ENCODE data around the gene ANKRD13B.

ANKRD13B gene

GRCh38 chr17:29607557-29608195, 14.7 kb downstream of the ANKRD13B start:
- no peak overlapping the region for H3K4me3 ChIP-seq (ENCODE audit: extremely low read depth, insufficient read depth, low read length, poor library complexity, severe bottlenecking)
- 85 to 87% methylated on average over 23 to 26 of the region's 29 CpGs for WGBS, 2 experiments (ENCODE audit: insufficient coverage in 2 of 2)
- no peaks in the 10 kb centered on the region for H3K36me3 ChIP-seq (ENCODE audit: control insufficient read depth, insufficient read depth, low read length)
- no peaks in the 10 kb centered on the region for H3K4me1 ChIP-seq (ENCODE audit: control insufficient read depth, insufficient read depth, low read length, poor library complexity, severe bottlenecking)
- no peak overlapping the region for H3K27ac ChIP-seq (ENCODE audit: low read depth, low read length, severe bottlenecking)
- peaks cover 1% of the 10 kb centered on the region for H3K9me3 ChIP-seq (ENCODE audit: control insufficient read depth, low read length)

GRCh38 chr17:29608986-29609385, 16.1 kb downstream of the ANKRD13B start:
- H3K4me1 ChIP-seq (ENCODE audit: control insufficient read depth, insufficient read depth, low read length, poor library complexity, severe bottlenecking): peaks cover 4% of the 10 kb centered on the region
- peaks cover 5% of the 10 kb centered on the region for H3K9me3 ChIP-seq (ENCODE audit: control insufficient read depth, low read length)
- no peak overlapping the region for H3K4me3 ChIP-seq (ENCODE audit: extremely low read depth, insufficient read depth, low read length, poor library complexity, severe bottlenecking)
- 92 to 93% methylated on average over 15 of the region's 15 CpGs for WGBS, 2 experiments (ENCODE audit: insufficient coverage in 2 of 2)
- peaks cover 4% of the 10 kb centered on the region for H3K36me3 ChIP-seq (ENCODE audit: control insufficient read depth, insufficient read depth, low read length)
- H3K27ac ChIP-seq (ENCODE audit: low read depth, low read length, severe bottlenecking): no peak overlapping the region

GRCh38 chr17:29610395-29610794, 17.5 kb downstream of the ANKRD13B start:
- H3K27ac ChIP-seq (ENCODE audit: low read depth, low read length, severe bottlenecking): no peak overlapping the region
- 93 to 100% methylated on average over 2 to 3 of the region's 3 CpGs for WGBS, 2 experiments (ENCODE audit: insufficient coverage in 2 of 2)
- peaks cover 14% of the 10 kb centered on the region for H3K4me1 ChIP-seq (ENCODE audit: control insufficient read depth, insufficient read depth, low read length, poor library complexity, severe bottlenecking)
- peaks cover 5% of the 10 kb centered on the region for H3K9me3 ChIP-seq (ENCODE audit: control insufficient read depth, low read length)
- H3K4me3 ChIP-seq (ENCODE audit: extremely low read depth, insufficient read depth, low read length, poor library complexity, severe bottlenecking): no peak overlapping the region
- H3K36me3 ChIP-seq (ENCODE audit: control insufficient read depth, insufficient read depth, low read length): peaks cover 4% of the 10 kb centered on the region

GRCh38 chr17:29611351-29612093, 18.6 kb downstream of the ANKRD13B start:
- WGBS, 2 experiments (ENCODE audit: insufficient coverage in 2 of 2): 94 to 98% methylated on average over 6 to 9 of the region's 11 CpGs
- H3K4me3 ChIP-seq (ENCODE audit: extremely low read depth, insufficient read depth, low read length, poor library complexity, severe bottlenecking): no peak overlapping the region
- H3K4me1 ChIP-seq (ENCODE audit: control insufficient read depth, insufficient read depth, low read length, poor library complexity, severe bottlenecking): peaks cover 21% of the 10 kb centered on the region
- H3K36me3 ChIP-seq (ENCODE audit: control insufficient read depth, insufficient read depth, low read length): peaks cover 4% of the 10 kb centered on the region
- no peak overlapping the region for H3K27ac ChIP-seq (ENCODE audit: low read depth, low read length, severe bottlenecking)
- H3K9me3 ChIP-seq (ENCODE audit: control insufficient read depth, low read length): peaks cover 5% of the 10 kb centered on the region

GRCh38 chr17:29612094-29612403, 19.1 kb downstream of the ANKRD13B start:
- H3K4me1 ChIP-seq (ENCODE audit: control insufficient read depth, insufficient read depth, low read length, poor library complexity, severe bottlenecking): peaks cover 21% of the 10 kb centered on the region
- WGBS, 2 experiments (ENCODE audit: insufficient coverage in 2 of 2): 94 to 100% methylated on average over 5 to 7 of the region's 12 CpGs
- peaks cover 5% of the 10 kb centered on the region for H3K9me3 ChIP-seq (ENCODE audit: control insufficient read depth, low read length)
- no peak overlapping the region for H3K4me3 ChIP-seq (ENCODE audit: extremely low read depth, insufficient read depth, low read length, poor library complexity, severe bottlenecking)
- peaks cover 4% of the 10 kb centered on the region for H3K36me3 ChIP-seq (ENCODE audit: control insufficient read depth, insufficient read depth, low read length)
- no peak overlapping the region for H3K27ac ChIP-seq (ENCODE audit: low read depth, low read length, severe bottlenecking)

GRCh38 chr17:29612404-29613280, 19.7 kb downstream of the ANKRD13B start:
- WGBS, 2 experiments (ENCODE audit: insufficient coverage in 2 of 2): 92% methylated on average over 69 to 81 of the region's 85 CpGs
- Histone ChIP-seq H3K9me3 (ENCODE audit: control insufficient read depth, low read length) (peaks cover 5% of the 10 kb centered on the region), H3K36me3 (ENCODE audit: control insufficient read depth, insufficient read depth, low read length) (peaks cover 4% of the 10 kb centered on the region), H3K27ac (ENCODE audit: low read depth, low read length, severe bottlenecking) (no peak overlapping the region), H3K4me1 (ENCODE audit: control insufficient read depth, insufficient read depth, low read length, poor library complexity, severe bottlenecking) (peaks cover 21% of the 10 kb centered on the region), H3K4me3 (ENCODE audit: extremely low read depth, insufficient read depth, low read length, poor library complexity, severe bottlenecking) (no peak overlapping the region)

GRCh38 chr17:29613352-29613837, 20.5 kb downstream of the ANKRD13B start:
- H3K36me3 ChIP-seq (ENCODE audit: control insufficient read depth, insufficient read depth, low read length): peaks cover 4% of the 10 kb centered on the region
- WGBS, 2 experiments (ENCODE audit: insufficient coverage in 2 of 2): 12 to 17% methylated on average over 42 to 49 of the region's 50 CpGs
- H3K9me3 ChIP-seq (ENCODE audit: control insufficient read depth, low read length): peaks cover 5% of the 10 kb centered on the region
- no peak overlapping the region for H3K4me3 ChIP-seq (ENCODE audit: extremely low read depth, insufficient read depth, low read length, poor library complexity, severe bottlenecking)
- H3K27ac ChIP-seq (ENCODE audit: low read depth, low read length, severe bottlenecking): no peak overlapping the region
- peaks cover 21% of the 10 kb centered on the region for H3K4me1 ChIP-seq (ENCODE audit: control insufficient read depth, insufficient read depth, low read length, poor library complexity, severe bottlenecking)

GRCh38 chr17:29613856-29614255, 20.9 kb downstream of the ANKRD13B start:
- Histone ChIP-seq H3K36me3 (ENCODE audit: control insufficient read depth, insufficient read depth, low read length) (peaks cover 4% of the 10 kb centered on the region), H3K4me3 (ENCODE audit: extremely low read depth, insufficient read depth, low read length, poor library complexity, severe bottlenecking) (no peak overlapping the region), H3K4me1 (ENCODE audit: control insufficient read depth, insufficient read depth, low read length, poor library complexity, severe bottlenecking) (peaks cover 21% of the 10 kb centered on the region), H3K9me3 (ENCODE audit: control insufficient read depth, low read length) (peaks cover 5% of the 10 kb centered on the region), H3K27ac (ENCODE audit: low read depth, low read length, severe bottlenecking) (no peak overlapping the region)
- WGBS, 2 experiments (ENCODE audit: insufficient coverage in 2 of 2): 50 to 51% methylated on average over 9 to 11 of the region's 13 CpGs

- Histone ChIP-seq H3K27ac (ENCODE audit: low read depth, low read length, severe bottlenecking) (no peak overlapping the region), H3K36me3 (ENCODE audit: control insufficient read depth, insufficient read depth, low read length) (peaks cover 4% of the 10 kb centered on the region), H3K9me3 (ENCODE audit: control insufficient read depth, low read length) (peaks cover 5% of the 10 kb centered on the region), H3K4me1 (ENCODE audit: control insufficient read depth, insufficient read depth, low read length, poor library complexity, severe bottlenecking) (peaks cover 27% of the 10 kb centered on the region), H3K4me3 (ENCODE audit: extremely low read depth, insufficient read depth, low read length, poor library complexity, severe bottlenecking) (no peak overlapping the region)
- 84 to 96% methylated on average over 5 to 8 of the region's 16 CpGs for WGBS, 2 experiments (ENCODE audit: insufficient coverage in 2 of 2)
Measured at GRCh38 chr17:29614349-29615047, 21.6 kb downstream of the ANKRD13B start.

- Histone ChIP-seq H3K9me3 (ENCODE audit: control insufficient read depth, low read length) (peaks cover 5% of the 10 kb centered on the region), H3K27ac (ENCODE audit: low read depth, low read length, severe bottlenecking) (no peak overlapping the region), H3K36me3 (ENCODE audit: control insufficient read depth, insufficient read depth, low read length) (peaks cover 4% of the 10 kb centered on the region), H3K4me3 (ENCODE audit: extremely low read depth, insufficient read depth, low read length, poor library complexity, severe bottlenecking) (no peak overlapping the region), H3K4me1 (ENCODE audit: control insufficient read depth, insufficient read depth, low read length, poor library complexity, severe bottlenecking) (peaks cover 31% of the 10 kb centered on the region)
- WGBS, 2 experiments (ENCODE audit: insufficient coverage in 2 of 2): 74 to 77% methylated on average over 10 to 15 of the region's 15 CpGs
Measured at GRCh38 chr17:29615048-29615385, 22.1 kb downstream of the ANKRD13B start.
